ENCODE results near the gene NLGN3.

The NLGN3 gene

GRCh38 chrX:71181558-71181909, 36.9 kb downstream of the NLGN3 start:
- no peak for DNase-seq (ENCODE audit: low spot score)

GRCh38 chrX:71181910-71182799, 37.5 kb downstream of the NLGN3 start:
- DNase-seq (ENCODE audit: low spot score), result peak; percentile 71
- TF ChIP-seq CTCF (IDR thresholded peaks at IDR 0.05; ENCODE audit: extremely low read depth, missing control alignments), result no peak

More at GRCh38 chrX:71181558-71181909, 36.9 kb downstream of the NLGN3 start:
- TF ChIP-seq CTCF (IDR thresholded peaks at IDR 0.05; ENCODE audit: extremely low read depth, missing control alignments), result no peak

- TF ChIP-seq CTCF (IDR thresholded peaks at IDR 0.05; ENCODE audit: extremely low read depth, missing control alignments), result no peak
- DNase-seq (ENCODE audit: low spot score), result no peak
These were observed 38.2 kb downstream of the NLGN3 start for GRCh38 chrX:71182871-71183270.

- DNase-seq (ENCODE audit: low spot score), result no peak
- TF ChIP-seq CTCF (IDR thresholded peaks at IDR 0.05; ENCODE audit: extremely low read depth, missing control alignments), result no peak
These were observed 38.7 kb downstream of the NLGN3 start for GRCh38 chrX:71183341-71183740.

GRCh38 chrX:71184092-71184491, 39.5 kb downstream of the NLGN3 start:
- no peak for TF ChIP-seq CTCF (IDR thresholded peaks at IDR 0.05; ENCODE audit: extremely low read depth, missing control alignments)
- no peak for DNase-seq (ENCODE audit: low spot score)

GRCh38 chrX:71184803-71185495, 40.3 kb downstream of the NLGN3 start:
- no peak for TF ChIP-seq CTCF (IDR thresholded peaks at IDR 0.05; ENCODE audit: extremely low read depth, missing control alignments)

GRCh38 chrX:71191248-71191647, 46.6 kb downstream of the NLGN3 start:
- no peak for DNase-seq (ENCODE audit: low spot score)
- no peak for TF ChIP-seq CTCF (IDR thresholded peaks at IDR 0.05; ENCODE audit: extremely low read depth, missing control alignments)

More at GRCh38 chrX:71184803-71185495, 40.3 kb downstream of the NLGN3 start:
- DNase-seq (ENCODE audit: low spot score), result no peak
